Measurements from ENCODE around the gene SURF4. TPM values are rescaled to one million over a fixed set of nuclear protein-coding genes. Genes with fewer than 3 reads are reported as not detected.
"Not testable (repeated sequence)": the region's sequence is repeated elsewhere in the genome, so short reads cannot be mapped to it uniquely, and the experiment has no call there.

The SURF4 gene
- total RNA-seq, 1 donor from 2014 or later, result 128 TPM

DNA sequence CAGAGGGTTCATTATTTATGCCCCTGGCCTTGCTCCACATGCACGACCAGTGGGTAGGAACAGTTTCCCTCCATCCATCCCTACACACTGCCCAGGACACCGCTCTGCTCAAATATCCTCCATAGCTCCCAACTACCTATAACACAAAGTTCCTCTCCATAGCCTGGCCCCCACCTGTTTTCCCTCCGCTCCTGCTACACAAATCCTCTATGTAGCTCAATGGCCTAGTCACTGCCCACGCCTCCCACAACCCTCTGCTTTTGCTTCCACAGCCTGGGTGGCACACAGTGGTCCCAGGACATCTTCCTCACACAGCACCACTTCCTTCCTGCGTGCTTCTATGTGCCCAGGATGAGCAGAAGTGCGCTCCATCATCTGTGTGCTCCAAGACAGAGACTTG lies 21.5 kb upstream of the SURF4 start:
- DNase-seq (ENCODE audit: low spot score), result no peak

DNA sequence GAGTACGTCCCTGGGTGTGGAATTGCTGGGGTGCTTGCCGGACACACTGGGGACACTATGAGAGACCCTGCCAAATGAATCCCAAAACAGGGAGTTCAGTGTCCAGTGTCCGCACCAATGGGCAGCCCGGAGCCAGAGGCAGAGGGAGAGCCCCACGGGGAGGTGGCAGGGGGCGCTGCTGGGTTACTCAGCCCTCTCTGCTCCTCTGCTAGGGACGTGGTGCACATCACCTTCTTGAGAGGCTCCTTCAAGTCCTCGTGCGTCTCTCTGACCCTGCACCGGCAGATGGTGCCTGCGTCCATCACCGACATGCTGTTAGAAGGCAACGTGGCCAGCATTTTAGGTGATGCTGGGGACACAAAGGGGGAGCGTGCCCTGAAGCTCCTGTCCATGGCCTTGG lies 21.1 kb upstream of the SURF4 start:
- DNase-seq (ENCODE audit: low spot score), result no peak

DNA sequence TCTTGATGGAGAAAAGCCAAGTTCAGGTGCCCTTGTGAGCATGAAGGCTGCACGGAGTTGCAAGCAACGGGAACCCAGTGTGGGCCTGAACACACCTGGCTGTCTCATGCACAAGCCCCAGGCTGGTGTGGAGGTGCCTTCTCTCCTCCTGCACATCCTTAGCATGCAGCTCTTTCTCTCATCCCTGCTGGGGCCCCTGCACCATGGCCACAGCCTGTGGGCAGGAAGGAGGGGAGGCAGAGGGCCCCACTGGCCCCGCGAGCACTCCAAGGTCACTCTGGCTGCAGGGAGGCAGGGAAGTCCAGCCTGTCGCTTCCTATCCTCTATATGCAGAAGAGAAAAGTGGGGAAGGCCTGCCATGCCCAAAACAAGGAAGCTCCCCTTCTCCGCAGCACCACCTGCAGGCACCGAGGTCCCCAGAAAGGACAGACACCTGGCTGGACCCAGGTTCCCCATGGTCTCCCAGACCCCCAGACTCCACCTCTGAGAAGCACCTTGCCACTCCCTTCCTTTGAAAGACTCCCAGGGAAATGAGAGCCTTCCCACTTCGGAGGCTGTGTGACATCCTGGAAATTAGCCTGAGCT lies 18.9 kb upstream of the SURF4 start:
- DNase-seq (ENCODE audit: low spot score), result no peak

DNA sequence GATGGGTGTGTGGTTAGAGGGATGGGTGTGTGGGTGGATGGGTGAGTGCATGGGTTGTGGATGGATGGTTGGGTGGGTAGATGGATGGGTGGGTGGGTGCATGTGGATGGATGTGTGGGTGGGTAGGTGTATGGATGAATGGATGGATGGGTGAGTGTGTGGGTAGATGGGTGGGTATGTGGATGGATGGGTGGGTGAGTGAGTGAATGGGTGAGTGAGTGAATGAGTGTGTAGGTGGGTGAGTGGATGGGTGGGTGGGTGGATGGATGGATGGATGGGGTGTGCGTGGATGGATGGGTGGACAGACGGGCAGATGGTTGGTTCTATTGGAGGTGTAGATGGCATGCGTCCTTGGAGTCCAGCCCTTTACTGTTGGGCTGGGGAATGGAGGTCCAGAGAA lies 17.5 kb upstream of the SURF4 start:
- no peak for DNase-seq (ENCODE audit: low spot score)

DNA sequence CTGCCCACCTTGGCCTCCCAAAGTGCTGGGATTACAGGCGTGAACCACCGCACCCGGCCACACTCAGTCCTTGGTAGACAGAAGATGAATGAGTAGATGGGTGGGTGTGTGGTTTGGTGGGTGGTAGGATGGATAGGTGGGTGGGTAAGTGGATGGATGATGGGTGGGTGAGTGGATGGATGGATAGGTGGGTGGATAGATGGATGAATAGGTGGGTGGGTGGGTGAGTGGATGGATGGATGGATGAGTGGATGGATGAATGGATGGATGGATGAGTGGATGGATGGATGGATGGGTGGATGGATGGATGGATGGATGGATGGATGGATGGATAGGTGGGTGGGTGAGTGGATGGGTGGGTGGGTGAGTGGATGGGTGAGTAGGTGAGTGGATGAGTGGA lies 16.4 kb upstream of the SURF4 start:
- not testable (repeated sequence) for DNase-seq (ENCODE audit: low spot score)

DNA sequence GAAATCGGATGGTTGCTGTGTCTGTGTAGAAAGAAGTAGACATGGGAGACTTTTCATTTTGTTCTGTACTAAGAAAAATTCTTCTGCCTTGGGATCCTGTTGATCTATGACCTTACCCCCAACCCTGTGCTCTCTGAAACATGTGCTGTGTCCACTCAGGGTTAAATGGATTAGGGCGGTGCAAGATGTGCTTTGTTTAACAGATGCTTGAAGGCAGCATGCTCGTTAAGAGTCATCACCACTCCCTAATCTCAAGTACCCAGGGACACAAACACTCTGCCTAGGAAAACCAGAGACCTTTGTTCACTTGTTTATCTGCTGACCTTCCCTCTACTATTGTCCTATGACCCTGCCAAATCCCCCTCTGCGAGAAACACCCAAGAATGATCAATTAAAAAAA lies 15.6 kb upstream of the SURF4 start:
- not testable (repeated sequence) for DNase-seq (ENCODE audit: low spot score)

DNA sequence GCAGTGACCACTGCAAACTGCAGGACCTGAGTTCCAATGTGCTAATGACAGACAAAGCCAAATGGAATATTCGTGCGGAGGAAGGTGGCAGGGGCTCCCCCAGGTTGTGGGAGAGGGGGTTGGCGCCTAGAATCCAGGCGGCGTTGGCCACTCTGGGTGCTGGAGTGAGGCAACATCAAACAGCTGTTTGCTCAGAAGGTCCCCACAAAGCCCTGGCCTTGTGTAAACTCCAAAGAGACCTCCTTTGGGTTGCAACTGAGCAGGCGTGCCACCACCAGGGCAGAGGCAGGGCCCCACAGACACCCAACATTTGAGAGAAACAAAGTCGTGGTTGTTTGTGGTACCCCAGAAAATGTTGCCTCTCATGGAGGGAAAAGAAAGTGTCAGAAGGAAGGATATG lies 14.9 kb upstream of the SURF4 start:
- no peak for DNase-seq (ENCODE audit: low spot score)

DNA sequence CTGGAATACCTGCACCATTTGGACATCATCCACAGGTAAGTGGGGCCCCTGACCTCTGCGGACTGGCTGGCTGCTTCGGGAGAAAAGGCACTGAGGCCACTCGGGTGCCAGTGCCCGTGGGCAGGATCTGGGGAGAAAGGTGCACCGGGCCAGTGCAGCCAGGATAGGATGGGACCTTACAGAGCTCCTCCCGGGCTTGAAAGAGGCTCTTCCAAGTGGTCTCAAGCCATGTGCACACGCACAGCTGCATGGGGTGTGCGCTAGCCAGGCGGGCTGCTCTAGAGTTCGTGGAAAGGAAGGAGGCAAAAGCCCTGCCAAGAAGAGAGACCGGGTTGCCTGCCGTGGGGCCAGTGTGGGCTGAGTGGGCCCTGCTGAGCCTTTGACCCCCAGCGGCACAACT lies 13.7 kb upstream of the SURF4 start:
- no peak for DNase-seq (ENCODE audit: low spot score)

DNA sequence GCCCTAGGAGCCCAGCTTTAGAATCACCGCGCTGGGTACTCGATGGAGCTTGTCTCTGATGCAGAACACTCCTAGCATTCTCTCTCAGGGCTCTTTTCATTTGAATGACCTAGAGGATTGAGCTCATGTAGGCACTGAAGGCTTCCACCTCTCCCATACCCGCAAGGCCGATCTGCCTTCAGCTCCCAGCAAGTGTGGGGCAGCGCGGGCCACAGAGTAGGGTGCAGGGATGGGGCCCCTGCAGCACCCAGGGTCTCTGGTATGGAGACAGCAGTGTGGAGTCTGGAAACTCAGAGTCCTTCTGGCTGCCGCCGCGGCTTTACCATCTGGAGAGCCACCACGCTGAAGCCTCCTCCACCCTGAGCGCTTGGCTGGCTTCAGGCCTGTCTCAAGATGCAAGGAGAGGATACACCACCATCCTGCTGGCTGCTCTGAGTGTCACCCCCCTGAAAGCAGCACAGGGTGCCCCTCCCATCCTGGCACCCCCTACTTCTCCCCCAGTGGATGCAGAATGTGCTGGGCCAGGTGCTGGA lies 13.2 kb upstream of the SURF4 start:
- DNase-seq (ENCODE audit: low spot score), result no peak

DNA sequence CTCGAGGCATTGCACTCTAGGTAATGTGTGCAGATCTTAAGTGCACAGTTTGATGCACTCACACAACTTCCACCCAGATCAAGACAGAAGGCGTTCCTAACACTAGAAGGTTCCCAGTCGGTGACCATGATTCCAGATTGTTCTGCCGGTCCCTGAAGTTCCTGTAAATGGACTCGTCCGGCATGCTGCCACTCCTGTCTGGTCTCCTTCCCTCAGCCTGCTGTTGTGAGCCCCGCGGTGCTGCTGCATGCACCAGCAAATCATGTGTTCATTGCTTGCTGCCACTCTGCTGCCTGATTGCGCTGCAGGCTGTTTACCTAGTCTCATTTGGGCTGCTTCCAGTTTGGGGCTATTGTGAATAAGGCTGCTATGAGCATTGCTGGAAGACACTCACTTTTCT lies 11.8 kb upstream of the SURF4 start:
- DNase-seq (ENCODE audit: low spot score), result peak; percentile 69

DNA sequence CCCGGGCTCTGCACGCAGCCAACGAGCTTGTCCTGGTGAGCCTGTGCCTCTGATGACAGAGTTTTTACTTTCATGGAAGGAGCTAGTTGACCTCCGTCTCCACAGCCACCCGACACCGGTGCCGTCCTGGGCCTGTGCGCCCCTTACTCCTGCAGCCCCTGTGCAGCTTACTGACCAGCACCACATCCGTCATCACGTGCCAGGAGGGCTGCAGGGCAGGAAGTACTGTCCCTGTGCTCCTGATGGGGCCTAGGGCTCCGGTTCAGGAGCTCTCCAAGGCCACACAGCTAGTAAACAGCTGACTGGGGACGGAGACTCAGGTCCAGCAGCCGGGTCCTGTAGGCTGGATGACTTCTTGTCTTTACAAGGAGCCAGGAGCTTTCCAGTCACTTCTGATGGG lies 10.5 kb upstream of the SURF4 start:
- no peak for DNase-seq (ENCODE audit: low spot score)

DNA sequence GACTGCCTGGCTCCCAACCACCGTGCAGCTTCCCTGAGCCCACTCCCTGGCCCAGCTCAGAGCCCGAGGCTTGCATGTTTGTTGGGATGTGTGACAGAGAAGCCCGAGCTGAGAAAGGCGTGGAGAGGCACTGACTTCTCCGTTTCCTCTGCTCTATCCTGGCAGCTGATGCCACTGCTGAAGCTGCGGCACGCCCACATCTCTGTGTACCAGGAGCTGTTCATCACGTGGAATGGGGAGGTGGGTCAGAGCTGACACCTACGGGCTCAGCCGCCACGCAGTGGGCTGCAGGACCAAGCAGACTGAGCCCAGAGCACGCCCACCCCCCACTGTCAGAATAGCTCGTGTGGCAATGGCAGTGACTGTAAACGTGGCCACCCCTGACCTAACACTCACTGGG lies 9.6 kb upstream of the SURF4 start:
- no peak for DNase-seq (ENCODE audit: low spot score)

DNA sequence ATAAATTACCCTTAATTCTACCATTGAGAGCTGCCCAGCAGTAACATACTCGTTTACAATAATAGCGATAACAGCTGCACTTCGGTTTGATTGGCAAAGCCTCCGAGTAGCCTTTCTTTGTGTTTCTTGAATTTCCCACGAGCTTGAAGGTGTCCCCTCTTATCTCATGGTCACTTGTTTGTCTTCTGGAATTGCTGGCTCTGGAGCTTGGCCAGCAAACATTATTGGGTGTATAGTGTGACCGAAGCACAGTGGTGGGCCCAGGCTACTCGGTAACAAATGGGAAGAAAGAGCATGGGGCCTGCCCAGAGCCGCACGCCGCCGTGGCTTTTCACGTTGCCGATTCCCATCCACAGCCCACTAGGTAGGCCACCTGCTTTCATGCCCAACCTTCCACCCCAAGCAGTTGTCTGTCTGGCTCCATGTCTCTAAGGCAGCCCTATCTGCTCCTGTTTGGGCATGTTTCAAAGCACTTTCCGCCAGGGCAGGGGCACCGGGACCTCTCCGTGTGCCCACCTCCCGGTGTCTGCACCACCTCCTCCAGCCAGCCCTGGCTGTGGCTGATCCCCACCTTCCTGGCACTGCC lies 9.0 kb upstream of the SURF4 start:
- DNase-seq (ENCODE audit: low spot score), result no peak

DNA sequence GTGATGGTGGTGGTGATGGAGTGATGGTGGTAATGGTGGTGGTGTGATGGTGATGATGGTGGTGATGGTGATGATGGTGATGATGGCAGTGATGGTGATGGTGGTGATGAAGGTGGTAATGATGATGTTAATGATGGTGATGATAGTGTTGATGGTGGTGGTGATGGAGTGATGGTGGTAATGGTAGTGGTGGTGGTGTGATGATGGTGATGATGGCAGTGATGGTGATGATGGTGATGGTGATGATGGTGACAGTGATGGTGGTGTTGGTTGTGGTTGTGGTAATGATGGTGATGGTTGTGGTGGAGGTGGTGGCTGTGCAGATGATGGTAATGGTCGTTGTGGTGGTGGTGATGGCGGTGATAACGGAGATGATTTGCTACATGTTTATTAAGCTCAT lies 7.6 kb upstream of the SURF4 start:
- no peak for DNase-seq (ENCODE audit: low spot score)

DNA sequence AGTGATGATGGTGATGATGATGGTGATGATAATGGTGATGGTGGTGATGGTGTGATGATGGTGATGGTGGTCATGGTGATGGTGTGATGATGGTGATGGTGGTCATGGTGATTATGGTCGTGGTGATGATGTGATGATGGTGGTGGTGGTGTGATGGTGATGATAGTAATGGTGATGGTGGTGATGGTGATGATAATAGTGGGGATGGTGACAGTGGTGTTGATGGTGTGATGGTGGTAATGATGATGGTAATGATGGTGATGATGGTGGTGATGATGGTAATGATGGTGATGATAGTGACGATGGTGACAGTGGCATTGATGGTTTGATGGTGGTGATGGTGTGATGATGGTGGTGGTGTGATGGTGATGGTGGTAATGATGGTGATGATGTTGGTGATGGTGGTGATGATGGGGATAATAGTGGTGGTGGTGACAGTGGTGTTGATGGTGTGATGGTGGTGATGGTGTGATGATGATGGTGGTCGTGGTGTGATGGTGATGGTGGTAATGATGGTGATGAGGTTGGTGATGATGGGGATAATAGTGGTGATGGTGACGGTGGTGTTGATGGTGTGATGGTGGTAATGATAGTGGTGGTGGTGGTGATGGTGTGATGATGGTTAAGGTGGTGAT lies 6.8 kb upstream of the SURF4 start:
- DNase-seq (ENCODE audit: low spot score), result no peak

DNA sequence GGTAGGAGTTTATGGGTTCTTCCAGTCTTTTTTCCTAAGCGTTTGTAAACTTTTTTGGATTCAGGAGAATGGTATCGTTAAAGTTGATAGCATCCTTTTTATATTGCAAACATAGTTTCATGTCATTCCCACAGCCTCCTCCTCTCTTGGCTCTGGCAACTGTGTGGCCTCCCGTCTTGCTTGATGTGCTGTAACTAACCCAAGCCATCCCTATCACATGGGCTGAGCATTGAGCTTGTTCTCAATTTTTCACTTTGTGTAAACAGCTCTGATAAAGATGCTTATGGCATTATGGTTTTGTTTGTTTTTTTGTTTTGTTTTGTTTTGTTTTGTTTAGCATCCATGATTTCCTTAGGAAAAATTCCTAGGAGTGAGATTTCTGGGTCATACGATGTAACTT lies 4.9 kb upstream of the SURF4 start:
- DNase-seq (ENCODE audit: low spot score), result no peak

DNA sequence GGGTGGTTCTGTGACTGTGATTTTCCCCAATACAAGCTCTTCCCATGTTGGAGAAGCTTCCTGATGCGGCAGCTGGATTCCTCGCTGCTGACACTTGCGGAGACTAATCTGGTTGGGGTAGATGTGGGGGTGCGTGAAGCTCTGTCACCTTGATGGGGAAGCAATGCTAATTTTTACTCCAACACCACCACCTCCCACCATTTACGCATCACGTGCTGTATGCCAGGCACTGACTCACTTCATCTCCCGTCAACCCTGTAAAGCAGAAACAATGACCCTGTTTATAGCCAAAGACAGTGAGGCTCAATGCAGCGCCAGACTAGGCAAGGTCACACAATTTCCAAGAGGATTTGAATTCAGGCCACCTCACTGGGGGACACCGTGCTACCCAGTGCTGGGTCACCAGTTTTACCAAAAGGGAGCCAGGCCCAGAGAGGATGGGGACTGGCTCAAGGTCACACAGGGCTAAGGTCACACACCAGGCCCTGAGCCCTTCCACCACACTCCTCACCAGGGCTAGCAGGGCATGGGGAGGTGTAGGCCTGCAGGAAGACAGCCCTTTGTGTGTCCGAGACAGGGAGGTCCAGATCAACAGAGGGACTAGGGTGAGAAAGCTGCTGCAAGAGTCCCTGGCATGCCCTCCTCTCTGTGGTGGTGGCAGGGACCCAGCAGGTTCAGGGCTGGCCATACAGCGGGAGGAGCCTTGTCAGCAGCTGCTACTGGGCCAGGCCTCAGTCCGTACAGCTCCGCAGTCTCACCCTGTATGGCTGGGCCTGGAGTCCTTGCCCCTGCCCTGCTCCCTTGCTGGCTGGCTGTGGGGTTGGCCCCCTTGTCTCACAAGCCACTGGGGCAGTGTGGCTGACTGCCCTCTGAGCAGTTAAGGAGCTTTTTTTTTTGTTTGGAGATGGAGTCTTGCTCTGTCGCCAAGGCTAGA lies 3.6 kb upstream of the SURF4 start:
- DNase-seq (ENCODE audit: low spot score), result no peak

DNA sequence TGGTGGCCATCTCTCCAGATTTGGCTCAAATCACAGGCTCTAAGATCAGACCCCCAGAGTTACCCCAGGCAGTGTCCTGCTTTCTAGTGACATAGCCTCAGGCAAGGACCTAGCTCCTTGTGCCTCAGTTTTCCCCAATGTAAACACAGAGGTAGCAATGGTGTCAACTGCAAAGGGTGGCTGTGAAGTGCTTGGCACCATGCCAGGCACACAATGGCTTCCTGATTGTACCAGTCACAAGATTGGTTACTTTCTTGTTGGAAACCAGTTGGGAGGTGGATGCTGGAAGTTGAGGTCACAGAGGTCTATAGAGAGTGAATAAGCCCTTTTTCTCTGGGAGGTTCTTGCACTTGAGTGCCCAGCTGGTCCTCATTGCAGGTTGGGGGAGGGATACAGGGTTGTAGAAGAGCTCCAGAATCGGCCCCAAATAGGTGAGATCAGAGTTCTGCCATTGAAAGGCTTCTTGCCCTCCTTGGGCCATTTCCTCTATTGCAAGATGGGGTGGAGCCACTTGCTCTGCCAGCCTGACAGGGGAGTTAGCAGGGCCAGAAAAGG lies 2.6 kb upstream of the SURF4 start:
- no peak for DNase-seq (ENCODE audit: low spot score)

DNA sequence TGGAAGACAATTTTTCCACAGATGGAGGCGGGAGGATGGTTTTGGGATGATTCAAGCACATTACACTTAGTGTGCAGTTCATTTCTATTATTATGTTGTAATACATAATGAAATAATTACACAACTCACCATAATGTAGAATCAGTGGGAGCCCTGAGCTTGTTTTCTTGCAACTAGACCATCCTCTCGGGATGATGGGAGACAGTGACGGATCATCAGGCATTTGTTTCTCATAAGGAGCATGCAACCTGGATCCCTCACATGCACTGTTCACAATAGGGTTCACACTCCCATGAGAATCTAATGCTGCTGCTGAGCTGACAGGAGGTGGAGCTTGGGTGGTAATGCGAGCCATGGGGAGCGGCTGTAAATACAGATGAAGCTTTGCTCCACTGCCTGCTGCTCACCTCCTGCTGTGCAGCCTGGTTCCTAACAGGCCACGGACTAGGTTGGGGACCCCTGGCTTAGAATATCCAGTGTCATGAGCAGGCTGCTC lies 1.9 kb upstream of the SURF4 start:
- DNase-seq (ENCODE audit: low spot score), result no peak

DNA sequence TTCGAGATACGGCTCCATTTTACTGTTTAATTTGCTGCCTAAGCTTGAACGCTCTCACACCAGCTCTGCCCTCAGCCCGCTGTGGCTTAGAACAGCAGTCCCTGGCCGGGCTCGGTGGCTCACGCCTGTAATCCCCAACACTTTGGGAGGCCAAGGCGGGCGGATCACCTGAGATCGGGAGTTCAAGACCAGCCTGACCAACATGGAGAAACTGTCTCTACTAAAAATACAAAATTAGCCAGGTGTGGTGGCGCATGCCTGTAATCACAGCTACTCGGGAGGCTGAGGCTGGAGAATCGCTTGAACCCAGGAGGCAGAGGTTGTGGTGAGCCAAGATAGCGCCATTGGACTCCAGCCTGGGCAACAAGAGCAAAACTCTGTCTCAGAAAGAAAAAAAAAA lies 1.4 kb upstream of the SURF4 start:
- not testable (repeated sequence) for DNase-seq (ENCODE audit: low spot score)

DNA sequence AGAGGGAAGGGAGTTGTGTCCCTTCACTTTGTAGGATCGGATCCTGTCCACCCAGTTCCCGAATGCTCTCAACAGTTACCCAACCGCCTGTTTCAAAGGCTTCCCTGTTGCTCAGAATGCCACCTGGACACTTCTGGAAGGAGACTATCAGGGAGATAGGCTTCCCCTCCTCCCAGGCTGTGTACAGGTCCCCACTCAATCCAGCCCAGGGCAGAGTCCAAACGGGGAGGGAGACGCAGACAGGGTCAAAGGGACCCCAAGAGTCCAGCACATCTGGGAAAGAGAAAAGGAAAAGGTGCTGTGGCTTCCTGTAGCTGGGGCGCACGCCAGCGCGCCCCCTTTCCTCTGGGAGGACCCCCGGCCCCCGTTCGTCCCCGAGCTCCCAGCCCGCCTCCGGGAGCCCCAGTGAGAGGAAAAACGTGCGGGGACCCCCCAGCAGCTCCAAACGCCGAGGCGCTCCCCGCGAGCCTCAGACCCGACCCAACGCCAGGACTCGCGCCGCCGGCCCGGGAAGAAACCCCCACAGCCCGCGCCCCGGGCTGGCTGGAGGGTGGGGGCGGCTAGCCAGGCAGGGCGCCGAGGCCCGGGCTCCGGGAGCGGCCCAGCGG lies 640 bp downstream of the SURF4 start:
- no peak for DNase-seq (ENCODE audit: low spot score)
